Endothelial cell (in vitro differentiated cells): ENCODE results near the gene DMD. TPM values are rescaled to one million over a fixed set of nuclear protein-coding genes. Genes with fewer than 3 reads are reported as not detected.

Experiments used
- DNase-seq: peaks from one replicate; pipeline ENCODE4 v3.0.0; 2021; ENCODE audit warnings: low spot score
- H3K27ac Mint-ChIP-seq: one replicate; pipeline ENCODE4 v1.8.0; 2021; ENCODE audit warnings: mixed read lengths, inconsistent platforms; ENCODE audit not compliant: unreplicated experiment
- H3K27me3 Mint-ChIP-seq: one replicate; pipeline ENCODE4 v1.8.0; 2021; ENCODE audit warnings: mild to moderate bottlenecking, moderate library complexity, mixed read lengths, inconsistent platforms; ENCODE audit not compliant: unreplicated experiment
- H3K36me3 Mint-ChIP-seq: one replicate; pipeline ENCODE4 v1.8.0; 2021; ENCODE audit warnings: mild to moderate bottlenecking, low read depth, mixed read lengths, inconsistent platforms; ENCODE audit not compliant: unreplicated experiment
- H3K4me1 Mint-ChIP-seq: one replicate; pipeline ENCODE4 v1.8.0; 2021; ENCODE audit warnings: mild to moderate bottlenecking, mixed read lengths, inconsistent platforms; ENCODE audit not compliant: unreplicated experiment
- H3K4me3 Mint-ChIP-seq: one replicate; pipeline ENCODE4 v1.8.0; 2021; ENCODE audit warnings: mild to moderate bottlenecking, mixed read lengths, inconsistent platforms; ENCODE audit not compliant: unreplicated experiment
- H3K9me3 Mint-ChIP-seq: one replicate; pipeline ENCODE4 v1.8.0; 2021; ENCODE audit warnings: mixed read lengths, inconsistent platforms; ENCODE audit not compliant: unreplicated experiment
- CTCF ChIP-seq: fragments of 200-600 bp; sonication (generic); IDR thresholded peaks from one replicate; pipeline ENCODE4 v1.5.0; 2021; ENCODE audit warnings: antibody characterized with exemption; ENCODE audit not compliant: unreplicated experiment
- total RNA-seq: library from RNA; stranded (reverse); fragmentation: NEBNext Ultra II Directional; extraction: Animal tissue kit (Norgen Biotek cat#: 25700); gene quantifications from one replicate; pipeline ENCODE4 v1.2.1, GENCODE V29; 2021; ENCODE audit not compliant: unreplicated experiment

The DMD gene
- total RNA-seq, 1 donor from 2014 or later, result 5.5 TPM

- Mint-ChIP-seq H3K4me3 (no peak overlapping the region), H3K27me3 (peaks cover 2% of the 10 kb centered on the region)
These were observed 2029.9 kb downstream of the DMD start for GRCh38 chrX:31181377-31182000.

GRCh38 chrX:31179203-31179602, 2032.1 kb downstream of the DMD start:
- no peaks in the 10 kb centered on the region for H3K36me3 Mint-ChIP-seq
- H3K4me1 Mint-ChIP-seq, result no peaks in the 10 kb centered on the region
- H3K27me3 Mint-ChIP-seq, result no peaks in the 10 kb centered on the region
- no peak overlapping the region for H3K4me3 Mint-ChIP-seq
- no peak overlapping the region for H3K27ac Mint-ChIP-seq
- no peaks in the 10 kb centered on the region for H3K9me3 Mint-ChIP-seq
- no peak for TF ChIP-seq CTCF
- DNase-seq, result no peak

More at GRCh38 chrX:31181377-31182000, 2029.9 kb downstream of the DMD start:
- no peak for DNase-seq
- Mint-ChIP-seq H3K36me3 (no peaks in the 10 kb centered on the region), H3K27ac (no peak overlapping the region), H3K4me1 (no peaks in the 10 kb centered on the region), H3K9me3 (no peaks in the 10 kb centered on the region)
- TF ChIP-seq CTCF, result no peak

- Mint-ChIP-seq H3K36me3 (no peaks in the 10 kb centered on the region), H3K4me1 (no peaks in the 10 kb centered on the region), H3K9me3 (no peaks in the 10 kb centered on the region), H3K27me3 (no peaks in the 10 kb centered on the region), H3K27ac (no peak overlapping the region), H3K4me3 (no peak overlapping the region)
- no peak for TF ChIP-seq CTCF
- DNase-seq, result no peak
These were observed 2032.6 kb downstream of the DMD start for GRCh38 chrX:31178769-31179125.

GRCh38 chrX:31178064-31178768, 2033.1 kb downstream of the DMD start:
- no peak for TF ChIP-seq CTCF
- Mint-ChIP-seq H3K4me3 (no peak overlapping the region), H3K36me3 (no peaks in the 10 kb centered on the region), H3K4me1 (no peaks in the 10 kb centered on the region), H3K27ac (no peak overlapping the region), H3K9me3 (no peaks in the 10 kb centered on the region), H3K27me3 (no peaks in the 10 kb centered on the region)
- DNase-seq, result no peak

- no peaks in the 10 kb centered on the region for H3K36me3 Mint-ChIP-seq
- peaks cover 2% of the 10 kb centered on the region for H3K4me1 Mint-ChIP-seq
- H3K4me3 Mint-ChIP-seq, result no peak overlapping the region
- no peak for DNase-seq
- no peak overlapping the region for H3K27ac Mint-ChIP-seq
- H3K9me3 Mint-ChIP-seq, result no peaks in the 10 kb centered on the region
- H3K27me3 Mint-ChIP-seq, result no peaks in the 10 kb centered on the region
- no peak for TF ChIP-seq CTCF
These were observed 2040.6 kb downstream of the DMD start for GRCh38 chrX:31170792-31171191.
